GM19395 (cell line): ENCODE measurements around the gene MYCBP2.
A peak's percentile ranks its signal among the peaks of the same experiment; 100 is the strongest.
"Not testable (repeated sequence)": the region's sequence is repeated elsewhere in the genome, so short reads cannot be mapped to it uniquely, and the experiment has no call there.

Experiments
- ATAC-seq: cut with Tn5 transposase; IDR thresholded peaks from one replicate; pipeline ENCODE4 v1.9.1; 2021; ENCODE audit warnings: mild to moderate bottlenecking, moderate library complexity; ENCODE audit not compliant: unreplicated experiment

MYCBP2 gene

GRCh38 chr13:77339408-77339807, 12.5 kb upstream of the MYCBP2 start:
- ATAC-seq = peak; percentile 75

- ATAC-seq = peak; percentile 81
Measured at GRCh38 chr13:77338961-77339401, 12.1 kb upstream of the MYCBP2 start.

- ATAC-seq = peak; percentile 50
Measured at GRCh38 chr13:77338329-77338728, 11.4 kb upstream of the MYCBP2 start.

- no peak for ATAC-seq
Measured at GRCh38 chr13:77337159-77337558, 10.3 kb upstream of the MYCBP2 start.

- no peak for ATAC-seq
Measured at GRCh38 chr13:77335543-77335942, 8.6 kb upstream of the MYCBP2 start.

GRCh38 chr13:77333594-77333993, 6.7 kb upstream of the MYCBP2 start:
- ATAC-seq = no peak

GRCh38 chr13:77331421-77331820, 4.5 kb upstream of the MYCBP2 start:
- no peak for ATAC-seq

- ATAC-seq = peak; percentile 1
Measured at GRCh38 chr13:77329911-77330584, 3.2 kb upstream of the MYCBP2 start.

- peak; percentile 69 for ATAC-seq
Measured at GRCh38 chr13:77329133-77329910, 2.4 kb upstream of the MYCBP2 start.

- ATAC-seq = peak; percentile 18
Measured at GRCh38 chr13:77328819-77329132, 1.9 kb upstream of the MYCBP2 start.

- ATAC-seq = no peak
Measured at GRCh38 chr13:77325371-77325980, 1.4 kb downstream of the MYCBP2 start.

- no peak for ATAC-seq
Measured at GRCh38 chr13:77323858-77324257, 3.0 kb downstream of the MYCBP2 start.

- no peak for ATAC-seq
Measured at GRCh38 chr13:77319536-77319935, 7.4 kb downstream of the MYCBP2 start.

GRCh38 chr13:77318741-77319140, 8.2 kb downstream of the MYCBP2 start:
- no peak for ATAC-seq

- no peak for ATAC-seq
Measured at GRCh38 chr13:77316430-77316829, 10.5 kb downstream of the MYCBP2 start.

GRCh38 chr13:77315509-77315908, 11.4 kb downstream of the MYCBP2 start:
- not testable (repeated sequence) for ATAC-seq

- ATAC-seq = no peak
Measured at GRCh38 chr13:77313923-77314322, 13.0 kb downstream of the MYCBP2 start.

- ATAC-seq = no peak
Measured at GRCh38 chr13:77312311-77312710, 14.6 kb downstream of the MYCBP2 start.

- no peak for ATAC-seq
Measured at GRCh38 chr13:77310579-77311279, 16.2 kb downstream of the MYCBP2 start.

- ATAC-seq = no peak
Measured at GRCh38 chr13:77310161-77310560, 16.7 kb downstream of the MYCBP2 start.

- ATAC-seq = no peak
Measured at GRCh38 chr13:77309254-77309653, 17.6 kb downstream of the MYCBP2 start.
